T-cell (primary cell): ENCODE results near the gene SLC38A11. TPM values are rescaled to one million over a fixed set of nuclear protein-coding genes. Genes with fewer than 3 reads are reported as not detected.

ENCODE experiments used
- ATAC-seq, 4 experiments: fragments of 200-7000 bp in 3 of 4; fragments of 150-1000 bp in 1 of 4; cut with Tn5 transposase; replicated peaks in 1 of 4; 1 replicate in 3 of 4; 2 replicates in 1 of 4; pipeline ENCODE4 v1.10.0; 2021; ENCODE audit warnings: moderate library complexity in 3 of 4, mild to moderate bottlenecking in 2 of 4, moderate number of reproducible peaks in 1 of 4
- CTCF ChIA-PET, 2 donors: fragments of 300-600 bp; sonication (Branson Sonifier 250); formaldehyde crosslinking; loops; one replicate each; lab custom pipeline; 2022; ENCODE audit warnings: antibody characterized with exemption in 2 of 2; lab: Charles Lee
- POLR2A ChIA-PET, 2 donors: fragments of 300-600 bp; sonication (Branson Sonifier 250); formaldehyde crosslinking; loops; one replicate each; lab custom pipeline; 2022; ENCODE audit warnings: antibody characterized with exemption in 2 of 2; lab: Charles Lee
- DNase-seq, 35 experiments: peaks; one replicate each; pipeline versions ENCODE4 v3.0.0 to v3.0.0-alpha.2; 2013 to 2023
- H3K27ac ChIP-seq: one replicate; pipeline ENCODE4 v1.5.1; 2013; ENCODE audit warnings: low read length
- H3K27me3 ChIP-seq, 2 experiments: replicated peaks in 1 of 2; 1 replicate in 1 of 2; 2 replicates in 1 of 2; pipeline versions ENCODE4 v1.6.1 to v1.7.0; 2013; ENCODE audit warnings: low read length in 1 of 2, mixed read lengths in 1 of 2; ENCODE audit not compliant: control insufficient read depth in 2 of 2, insufficient read depth in 2 of 2; ENCODE audit errors: extremely low read depth in 1 of 2
- H3K36me3 ChIP-seq, 2 donors: 1 replicate in 1 of 2; 2 replicates in 1 of 2; pipeline versions ENCODE4 v1.6.1 to v1.7.0; 2013; ENCODE audit warnings: low read length in 1 of 2; ENCODE audit not compliant: control insufficient read depth in 2 of 2, insufficient read depth in 1 of 2; ENCODE audit errors: extremely low read depth in 1 of 2
- H3K4me1 ChIP-seq, 2 experiments: 1 replicate in 1 of 2; 2 replicates in 1 of 2; pipeline versions ENCODE4 v1.6.1 to v1.7.0; 2013; ENCODE audit warnings: low read length in 2 of 2, mixed read lengths in 1 of 2; ENCODE audit not compliant: insufficient read depth in 2 of 2, control insufficient read depth in 1 of 2; ENCODE audit errors: extremely low read depth in 1 of 2
- H3K4me3 ChIP-seq, 2 donors: 1 replicate in 1 of 2; 2 replicates in 1 of 2; pipeline versions ENCODE4 v1.5.1 to v1.7.0; 2013; ENCODE audit warnings: mild to moderate bottlenecking in 2 of 2, low read length in 1 of 2, moderate library complexity in 1 of 2; ENCODE audit not compliant: control insufficient read depth in 1 of 2; ENCODE audit errors: extremely low read depth in 1 of 2
- H3K9me3 ChIP-seq: 2 replicates; pipeline ENCODE4 v1.7.0; 2013
- H3K27ac Mint-ChIP-seq, 2 donors: one replicate each; pipeline ENCODE4 v1.8.0; 2020 to 2021; ENCODE audit warnings: mild to moderate bottlenecking in 2 of 2, mixed read lengths in 2 of 2
- H3K27me3 Mint-ChIP-seq, 2 donors: one replicate each; pipeline ENCODE4 v1.8.0; 2021 to 2022; ENCODE audit warnings: mixed read lengths in 2 of 2
- H3K36me3 Mint-ChIP-seq: one replicate; pipeline ENCODE4 v1.8.0; 2021; ENCODE audit warnings: mixed read lengths
- H3K4me1 Mint-ChIP-seq, 3 donors: one replicate each; pipeline ENCODE4 v1.8.0; 2020 to 2022; ENCODE audit warnings: mixed read lengths in 3 of 3, mild to moderate bottlenecking in 1 of 3
- H3K4me3 Mint-ChIP-seq, 3 donors: one replicate each; pipeline ENCODE4 v1.8.0; 2020 to 2022; ENCODE audit warnings: mild to moderate bottlenecking in 3 of 3, mixed read lengths in 3 of 3, moderate library complexity in 3 of 3
- H3K9me3 Mint-ChIP-seq, 3 donors: one replicate each; pipeline ENCODE4 v1.8.0; 2020 to 2022; ENCODE audit warnings: mixed read lengths in 3 of 3
- WGBS: methylation state at CpG from one replicate; pipeline ENCODE4 v1.1.5; 2013; ENCODE audit warnings: missing lambda C conversion rate; ENCODE audit not compliant: insufficient coverage; 5-methylcytosine and 5-hydroxymethylcytosine counted together
- total RNA-seq, 35 experiments: library from RNA in 6 of 35; stranded (reverse) in 6 of 35; fragments of 120-200 nt in 1 of 35; gene quantifications; one replicate each; pipeline versions ENCODE4 v1.2.1 to v1.2.4 and lab custom pipeline; 2013 to 2026

Gene SLC38A11
- total RNA-seq, 5 donors from 2014 or later (not counting 1 experiment from before 2014, with no cell fraction given) = 0.38 to 0.72 TPM; not detected in 3

GRCh38 chr2:164964700-164965099 lies 9.4 kb upstream of the SLC38A11 start:
- DNase-seq (no peak), ATAC-seq (no peak)
- H3K9me3 ChIP-seq = no peaks in the 10 kb centered on the region
- H3K27ac Mint-ChIP-seq = no peak overlapping the region
- no peaks in the 10 kb centered on the region for H3K4me1 ChIP-seq
- peaks cover 0 to 3% of the 10 kb centered on the region in 2 donors for H3K27me3 Mint-ChIP-seq
- no CpG with 5 or more reads among the region's 1 CpG for WGBS
- H3K27ac ChIP-seq = no peak overlapping the region
- no peaks in the 10 kb centered on the region for H3K36me3 ChIP-seq
- no peaks in the 10 kb centered on the region for H3K36me3 Mint-ChIP-seq
- no peaks in the 10 kb centered on the region for H3K9me3 Mint-ChIP-seq
- no peaks in the 10 kb centered on the region for H3K4me1 Mint-ChIP-seq
- H3K4me3 ChIP-seq = no peak overlapping the region
- ChIA-PET POLR2A (interaction anchor here in 1 of 2 donors (0.6 kb wide), 1 partner anchor 83 kb away, joined by 9 read pairs; no protein-coding TSS in a partner anchor), CTCF (no interaction called here)
- H3K27me3 ChIP-seq = no peaks in the 10 kb centered on the region
- no peak overlapping the region for H3K4me3 Mint-ChIP-seq

- peaks cover 0 to 3% (median 2%) of the 10 kb centered on the region in 3 donors for H3K4me1 Mint-ChIP-seq
- no peaks in the 10 kb centered on the region for H3K36me3 ChIP-seq
- H3K27ac ChIP-seq = no peak overlapping the region
- peaks cover 0 to 2% of the 10 kb centered on the region in 2 experiments for H3K27me3 ChIP-seq
- WGBS = no CpG with 5 or more reads among the region's 2 CpGs
- no peak overlapping the region for H3K4me3 Mint-ChIP-seq
- no peak for ATAC-seq
- POLR2A ChIA-PET = no interaction called here
- DNase-seq = no peak
- no peak overlapping the region for H3K27ac Mint-ChIP-seq
- H3K4me3 ChIP-seq = no peak overlapping the region
- peaks cover 6 to 7% of the 10 kb centered on the region in 2 donors for H3K27me3 Mint-ChIP-seq
- no peaks in the 10 kb centered on the region for H3K36me3 Mint-ChIP-seq
- no peaks in the 10 kb centered on the region for H3K9me3 Mint-ChIP-seq
- no peaks in the 10 kb centered on the region for H3K9me3 ChIP-seq
- H3K4me1 ChIP-seq = peaks cover 0 to under 1% of the 10 kb centered on the region in 2 experiments
- CTCF ChIA-PET = no interaction called here
These were observed 4.8 kb upstream of the SLC38A11 start for GRCh38 chr2:164960159-164960558.

- no peak for ATAC-seq
- no peak overlapping the region for H3K4me3 Mint-ChIP-seq
- CTCF ChIA-PET = no interaction called here
These were observed 1.1 kb downstream of the SLC38A11 start for GRCh38 chr2:164954186-164954585.

GRCh38 chr2:164953279-164953678 lies 2.0 kb downstream of the SLC38A11 start:
- H3K36me3 Mint-ChIP-seq = no peaks in the 10 kb centered on the region
- H3K27me3 Mint-ChIP-seq = peaks cover 22 to 24% of the 10 kb centered on the region in 2 donors
- WGBS = no CpG with 5 or more reads among the region's 3 CpGs
- no peak overlapping the region for H3K27ac ChIP-seq
- H3K4me1 ChIP-seq = peaks cover 3% of the 10 kb centered on the region in 2 experiments
- no peaks in the 10 kb centered on the region for H3K9me3 ChIP-seq
- peaks cover 0 to 6% of the 10 kb centered on the region in 2 experiments for H3K27me3 ChIP-seq
- H3K4me3 ChIP-seq = no peak overlapping the region
- no peak for DNase-seq
- POLR2A ChIA-PET = no interaction called here
- no peaks in the 10 kb centered on the region for H3K36me3 ChIP-seq
- peaks cover 5 to 6% (median 6%) of the 10 kb centered on the region in 3 donors for H3K4me1 Mint-ChIP-seq
- no peak for ATAC-seq
- no peak overlapping the region for H3K4me3 Mint-ChIP-seq
- no peaks in the 10 kb centered on the region for H3K9me3 Mint-ChIP-seq
- H3K27ac Mint-ChIP-seq = no peak overlapping the region
- CTCF ChIA-PET = no interaction called here

More at GRCh38 chr2:164954186-164954585, 1.1 kb downstream of the SLC38A11 start:
- H3K27me3 Mint-ChIP-seq = peaks cover 22 to 24% of the 10 kb centered on the region in 2 donors
- H3K4me1 Mint-ChIP-seq = peaks cover 0 to 3% (median 2%) of the 10 kb centered on the region in 3 donors
- H3K36me3 ChIP-seq = no peaks in the 10 kb centered on the region
- no peak overlapping the region for H3K27ac ChIP-seq
- no peak for DNase-seq
- no peaks in the 10 kb centered on the region for H3K36me3 Mint-ChIP-seq
- no peaks in the 10 kb centered on the region for H3K9me3 ChIP-seq
- H3K27ac Mint-ChIP-seq = no peak overlapping the region
- H3K27me3 ChIP-seq = peaks cover 0 to 6% of the 10 kb centered on the region in 2 experiments
- no peaks in the 10 kb centered on the region for H3K9me3 Mint-ChIP-seq
- H3K4me1 ChIP-seq = peaks cover 0 to 3% of the 10 kb centered on the region in 2 experiments
- 45% methylated on average over 2 of the region's 4 CpGs for WGBS
- H3K4me3 ChIP-seq = no peak overlapping the region
- POLR2A ChIA-PET = no interaction called here

- no peak for ATAC-seq
- H3K4me1 Mint-ChIP-seq = peaks cover 5 to 6% (median 6%) of the 10 kb centered on the region in 3 donors
These were observed 3.1 kb downstream of the SLC38A11 start for GRCh38 chr2:164952057-164952702.

GRCh38 chr2:164948540-164948939 lies 6.8 kb downstream of the SLC38A11 start:
- Mint-ChIP-seq H3K36me3 (no peaks in the 10 kb centered on the region), H3K4me3 (no peak overlapping the region), H3K9me3 (no peaks in the 10 kb centered on the region), H3K27me3 (peaks cover 10 to 13% of the 10 kb centered on the region in 2 donors), H3K4me1 (peaks cover 3 to 5% (median 4%) of the 10 kb centered on the region in 3 donors), H3K27ac (no peak overlapping the region)
- Histone ChIP-seq H3K27me3 (no peaks in the 10 kb centered on the region), H3K4me3 (no peak overlapping the region), H3K4me1 (peaks cover 0 to 6% of the 10 kb centered on the region in 2 experiments), H3K9me3 (no peaks in the 10 kb centered on the region), H3K27ac (no peak overlapping the region), H3K36me3 (no peaks in the 10 kb centered on the region)
- DNase-seq = no peak
- WGBS = no CpG with 5 or more reads among the region's 1 CpG
- ChIA-PET POLR2A (no interaction called here), CTCF (no interaction called here)
- ATAC-seq = peak in 1 of 4 experiments; percentile 42

More at GRCh38 chr2:164952057-164952702, 3.1 kb downstream of the SLC38A11 start:
- Mint-ChIP-seq H3K36me3 (no peaks in the 10 kb centered on the region), H3K27ac (no peak overlapping the region), H3K4me3 (no peak overlapping the region), H3K27me3 (peaks cover 22 to 24% of the 10 kb centered on the region in 2 donors), H3K9me3 (no peaks in the 10 kb centered on the region)
- POLR2A ChIA-PET = no interaction called here
- Histone ChIP-seq H3K27me3 (peaks cover 0 to 6% of the 10 kb centered on the region in 2 experiments), H3K27ac (no peak overlapping the region), H3K4me3 (no peak overlapping the region), H3K4me1 (peaks cover 3 to 6% of the 10 kb centered on the region in 2 experiments), H3K36me3 (no peaks in the 10 kb centered on the region), H3K9me3 (no peaks in the 10 kb centered on the region)
- CTCF ChIA-PET = no interaction called here
- no peak for DNase-seq
- 70% methylated on average over 7 of the region's 8 CpGs for WGBS
